CD14-positive monocyte (primary cell): ENCODE measurements around the gene LRRC61. TPM values are rescaled to one million over a fixed set of nuclear protein-coding genes. Genes with fewer than 3 reads are reported as not detected.

Experiments
- DNase-seq, 3 donors: peaks; one replicate each; pipeline ENCODE4 v3.0.0-alpha.2; 2011 to 2022
- H2AFZ ChIP-seq: 2 replicates; pipeline ENCODE4 v1.6.0; 2012; ENCODE audit warnings: mild to moderate bottlenecking, low read depth, low read length, inconsistent platforms; ENCODE audit not compliant: insufficient read depth, poor library complexity, severe bottlenecking
- H3K27ac ChIP-seq, 2 donors: 1 replicate in 1 of 2; 2 replicates in 1 of 2; pipeline ENCODE4 v1.5.1; 2012 to 2013; ENCODE audit warnings: low read length in 2 of 2, control low read depth in 1 of 2, inconsistent platforms in 1 of 2, low read depth in 1 of 2, mild to moderate bottlenecking in 1 of 2
- H3K27me3 ChIP-seq, 2 donors: one replicate each; pipeline versions ENCODE4 v1.6.0 to v1.6.1; 2011 to 2013; ENCODE audit warnings: low read length in 2 of 2; ENCODE audit not compliant: control insufficient read depth in 2 of 2, insufficient read depth in 2 of 2
- H3K36me3 ChIP-seq, 2 donors: replicated peaks in 1 of 2; 1 replicate in 1 of 2; 2 replicates in 1 of 2; pipeline versions ENCODE4 v1.5.1 to v1.6.1; 2012 to 2013; ENCODE audit warnings: low read length in 2 of 2, control low read depth in 1 of 2, inconsistent platforms in 1 of 2, mild to moderate bottlenecking in 1 of 2; ENCODE audit not compliant: insufficient read depth in 2 of 2, control insufficient read depth in 1 of 2
- H3K4me1 ChIP-seq, 2 donors: 1 replicate in 1 of 2; 2 replicates in 1 of 2; pipeline versions ENCODE4 v1.5.1 to v1.6.1; 2012 to 2013; ENCODE audit warnings: low read length in 2 of 2, control low read depth in 1 of 2, inconsistent platforms in 1 of 2, mild to moderate bottlenecking in 1 of 2, moderate library complexity in 1 of 2; ENCODE audit not compliant: insufficient read depth in 2 of 2, control insufficient read depth in 1 of 2
- H3K4me2 ChIP-seq: replicated peaks from 2 replicates; pipeline ENCODE3; 2012; ENCODE audit warnings: low read length, moderate library complexity, mild to moderate bottlenecking; ENCODE audit not compliant: poor library complexity, severe bottlenecking; ENCODE audit errors: extremely low read depth
- H3K4me3 ChIP-seq, 3 experiments: fragments of 200-600 bp in 1 of 3; sonication (generic) in 1 of 3; replicated peaks in 1 of 3; 1 replicate in 2 of 3; 2 replicates in 1 of 3; pipeline ENCODE4 v1.5.1; 2011 to 2013; ENCODE audit warnings: low read length in 3 of 3, mild to moderate bottlenecking in 3 of 3, control low read depth in 2 of 3, low read depth in 2 of 3, inconsistent platforms in 1 of 3, moderate library complexity in 1 of 3
- H3K79me2 ChIP-seq: 2 replicates; pipeline ENCODE4 v1.6.0; 2012; ENCODE audit warnings: mild to moderate bottlenecking, control low read depth, inconsistent platforms, low read length, moderate library complexity; ENCODE audit not compliant: insufficient read depth
- H3K9ac ChIP-seq: 2 replicates; pipeline ENCODE4 v1.6.0; 2017; ENCODE audit warnings: low read length, mild to moderate bottlenecking; ENCODE audit not compliant: insufficient read depth, poor library complexity, severe bottlenecking
- H3K9me3 ChIP-seq, 2 donors: replicated peaks in 1 of 2; 1 replicate in 1 of 2; 2 replicates in 1 of 2; pipeline versions ENCODE4 v1.5.1 to v1.6.1; 2012 to 2013; ENCODE audit warnings: low read length in 2 of 2, control low read depth in 1 of 2; ENCODE audit not compliant: control insufficient read depth in 1 of 2, insufficient read depth in 1 of 2
- H4K20me1 ChIP-seq: 2 replicates; pipeline ENCODE4 v1.6.0; 2012; ENCODE audit warnings: mild to moderate bottlenecking, low read length, control low read depth, moderate library complexity; ENCODE audit not compliant: insufficient read depth
- H3K27ac Mint-ChIP-seq, 7 donors: one replicate each; pipeline ENCODE4 v1.8.0; 2020; ENCODE audit warnings: mild to moderate bottlenecking in 7 of 7, mixed read lengths in 7 of 7, moderate library complexity in 6 of 7, inconsistent platforms in 2 of 7
- H3K27me3 Mint-ChIP-seq, 3 donors: one replicate each; pipeline ENCODE4 v1.8.0; 2021 to 2022; ENCODE audit warnings: low read depth in 3 of 3, mild to moderate bottlenecking in 3 of 3, mixed read lengths in 3 of 3, moderate library complexity in 3 of 3, inconsistent platforms in 1 of 3
- H3K36me3 Mint-ChIP-seq, 2 donors: one replicate each; pipeline ENCODE4 v1.8.0; 2020; ENCODE audit warnings: mixed read lengths in 2 of 2, inconsistent platforms in 1 of 2, mild to moderate bottlenecking in 1 of 2
- H3K4me1 Mint-ChIP-seq: one replicate; pipeline ENCODE4 v1.8.0; 2020; ENCODE audit warnings: mild to moderate bottlenecking, mixed read lengths
- H3K4me3 Mint-ChIP-seq, 2 donors: one replicate each; pipeline ENCODE4 v1.8.0; 2020; ENCODE audit warnings: mild to moderate bottlenecking in 2 of 2, mixed read lengths in 2 of 2, moderate library complexity in 1 of 2
- H3K9me3 Mint-ChIP-seq, 7 donors: one replicate each; pipeline ENCODE4 v1.8.0; 2020 to 2022; ENCODE audit warnings: mixed read lengths in 7 of 7, mild to moderate bottlenecking in 6 of 7, moderate library complexity in 6 of 7, inconsistent platforms in 2 of 7
- WGBS: methylation state at CpG from one replicate; pipeline ENCODE4 v1.1.5; 2013; ENCODE audit warnings: missing lambda C conversion rate; ENCODE audit not compliant: insufficient coverage; 5-methylcytosine and 5-hydroxymethylcytosine counted together
- intact Hi-C, 2 donors: fragments of 100-400 bp; cut with micrococcal nuclease; formaldehyde crosslinking; loops; one replicate each; pipeline versions ENCODE4 v1.15.0 to v1.15.1; 2023
- polyA plus RNA-seq, 3 donors: library from polyadenylated mRNA; depleted of rRNA in 1 of 3; unstranded in 2 of 3; stranded (reverse) in 1 of 3; fragments of 300-500 nt in 2 of 3; fragments of >200 nt in 1 of 3; fragmentation: Illumina TruSeq in 2 of 3; gene quantifications; 1 replicate in 2 of 3; 2 replicates in 1 of 3; pipeline ENCODE4 v1.2.3, GENCODE V29; 2012 to 2021
- TF ChIP-seq, protein P1 (sequence below): fragments of 200-600 bp; IDR thresholded peaks from one replicate; pipeline ENCODE4 v1.8.0; 2022; ENCODE audit warnings: antibody characterized with exemption, mild to moderate bottlenecking

The LRRC61 gene
- polyA plus RNA-seq, 3 donors, result 1.4 to 8.6 (median 5.7) TPM

DNA sequence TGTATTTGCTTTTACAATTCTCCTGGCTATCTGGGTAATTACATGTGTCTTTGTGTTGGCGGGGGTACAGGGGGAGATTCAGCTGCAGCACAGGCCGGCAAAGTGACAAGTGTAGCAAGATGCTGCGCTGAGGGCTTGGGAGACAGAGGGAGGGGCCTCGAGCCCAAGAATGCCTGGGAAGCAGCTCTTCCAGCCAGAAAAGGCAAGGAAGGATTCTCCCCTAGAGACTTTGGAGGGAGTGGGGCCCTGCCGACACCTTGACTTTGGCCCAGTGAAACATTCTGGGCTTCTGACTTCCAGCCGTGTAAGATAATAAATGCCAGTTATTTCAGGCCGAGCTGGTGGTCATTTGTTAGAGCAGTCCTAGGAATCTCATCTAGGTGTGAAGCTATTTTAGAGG is 38.2 kb downstream of the LRRC61 start:
- 94% methylated on average over 7 of the region's 7 CpGs for WGBS

DNA sequence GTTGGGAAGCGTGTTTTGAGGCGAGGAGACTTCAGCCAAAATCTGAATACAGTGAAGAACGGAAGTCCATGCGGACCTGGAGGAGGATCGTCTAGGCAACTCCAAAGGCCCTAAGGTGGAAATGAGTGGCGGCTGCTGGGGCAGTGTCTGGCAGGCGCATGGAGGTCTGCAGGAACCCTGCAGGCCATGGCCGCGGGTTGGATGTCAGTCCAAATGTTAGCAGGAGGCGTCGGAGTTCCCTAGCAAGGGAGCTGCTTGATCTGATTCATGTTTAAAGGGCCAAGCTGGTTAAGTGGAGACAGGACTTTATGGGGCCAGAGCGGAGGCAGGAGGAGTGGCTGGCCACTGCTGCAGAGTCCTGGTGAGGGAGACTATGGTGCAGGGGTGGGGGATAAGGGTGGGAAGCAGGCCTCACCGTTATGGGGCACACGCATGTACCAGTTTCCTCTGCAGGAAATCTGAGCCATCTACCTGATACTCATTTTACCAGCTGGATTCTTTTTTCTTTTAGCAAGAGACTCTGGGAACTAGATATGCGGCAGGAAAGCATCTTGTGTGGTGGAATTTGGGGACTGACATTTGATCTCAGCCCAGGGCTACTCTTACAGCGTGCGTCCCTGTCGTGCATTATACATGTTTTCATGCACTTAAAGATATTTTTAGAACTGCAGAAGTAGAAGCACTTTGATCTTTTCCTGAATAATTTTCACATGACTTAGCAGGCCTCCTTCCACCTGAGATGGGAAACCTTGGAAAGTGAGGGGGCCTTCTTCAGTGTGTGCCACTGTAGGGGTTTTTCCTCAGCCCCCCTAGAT is 38.9 kb downstream of the LRRC61 start:
- no peaks in the 10 kb centered on the region for H3K36me3 Mint-ChIP-seq
- Histone ChIP-seq H3K9ac (no peak overlapping the region), H3K4me2 (no peak overlapping the region), H3K4me3 (no peak overlapping the region), H4K20me1 (no peaks in the 10 kb centered on the region), H3K9me3 (no peaks in the 10 kb centered on the region), H2AFZ (no peak overlapping the region), H3K27me3 (no peaks in the 10 kb centered on the region), H3K27ac (no peak overlapping the region), H3K36me3 (no peaks in the 10 kb centered on the region), H3K4me1 (peaks cover 45 to 48% of the 10 kb centered on the region in 2 donors), H3K79me2 (no peaks in the 10 kb centered on the region)
- peak overlapping the region in 1 of 7 donors; percentile 56 for H3K27ac Mint-ChIP-seq
- TF ChIP-seq, protein P1, sequence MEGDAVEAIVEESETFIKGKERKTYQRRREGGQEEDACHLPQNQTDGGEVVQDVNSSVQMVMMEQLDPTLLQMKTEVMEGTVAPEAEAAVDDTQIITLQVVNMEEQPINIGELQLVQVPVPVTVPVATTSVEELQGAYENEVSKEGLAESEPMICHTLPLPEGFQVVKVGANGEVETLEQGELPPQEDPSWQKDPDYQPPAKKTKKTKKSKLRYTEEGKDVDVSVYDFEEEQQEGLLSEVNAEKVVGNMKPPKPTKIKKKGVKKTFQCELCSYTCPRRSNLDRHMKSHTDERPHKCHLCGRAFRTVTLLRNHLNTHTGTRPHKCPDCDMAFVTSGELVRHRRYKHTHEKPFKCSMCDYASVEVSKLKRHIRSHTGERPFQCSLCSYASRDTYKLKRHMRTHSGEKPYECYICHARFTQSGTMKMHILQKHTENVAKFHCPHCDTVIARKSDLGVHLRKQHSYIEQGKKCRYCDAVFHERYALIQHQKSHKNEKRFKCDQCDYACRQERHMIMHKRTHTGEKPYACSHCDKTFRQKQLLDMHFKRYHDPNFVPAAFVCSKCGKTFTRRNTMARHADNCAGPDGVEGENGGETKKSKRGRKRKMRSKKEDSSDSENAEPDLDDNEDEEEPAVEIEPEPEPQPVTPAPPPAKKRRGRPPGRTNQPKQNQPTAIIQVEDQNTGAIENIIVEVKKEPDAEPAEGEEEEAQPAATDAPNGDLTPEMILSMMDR, result no peak
- peaks cover 1 to 3% (median 3%) of the 10 kb centered on the region in 3 donors for H3K27me3 Mint-ChIP-seq
- DNase-seq, result no peak
- intact Hi-C loops, result loop anchor here in 1 of 2 donors (10.0 kb wide), 1 partner anchor 423 kb away; no protein-coding TSS in a partner anchor
- no peak overlapping the region for H3K4me3 Mint-ChIP-seq
- H3K4me1 Mint-ChIP-seq, result peaks cover 46% of the 10 kb centered on the region
- H3K9me3 Mint-ChIP-seq, result no peaks in the 10 kb centered on the region
- WGBS, result 92% methylated on average over 12 of the region's 18 CpGs

More for the DNA sequence above, 38.2 kb downstream of the LRRC61 start:
- DNase-seq, result no peak
- TF ChIP-seq, protein P1, result no peak
- H3K79me2 ChIP-seq, result no peaks in the 10 kb centered on the region
- H3K27me3 Mint-ChIP-seq, result peaks cover 1 to 3% (median 3%) of the 10 kb centered on the region in 3 donors
- no peak overlapping the region for H3K4me2 ChIP-seq
- H2AFZ ChIP-seq, result no peak overlapping the region
- H3K27ac ChIP-seq, result no peak overlapping the region
- H3K4me1 ChIP-seq, result peaks cover 39 to 42% of the 10 kb centered on the region in 2 donors
- no peak overlapping the region for H3K4me3 Mint-ChIP-seq
- no peaks in the 10 kb centered on the region for H3K36me3 ChIP-seq
- no peak overlapping the region for H3K4me3 ChIP-seq
- H3K9ac ChIP-seq, result no peak overlapping the region
- no peaks in the 10 kb centered on the region for H3K27me3 ChIP-seq
- H3K4me1 Mint-ChIP-seq, result peaks cover 45% of the 10 kb centered on the region
- intact Hi-C loops, result loop anchor here in 1 of 2 donors (10.0 kb wide), 1 partner anchor 423 kb away; no protein-coding TSS in a partner anchor
- H3K36me3 Mint-ChIP-seq, result no peaks in the 10 kb centered on the region
- no peaks in the 10 kb centered on the region for H3K9me3 ChIP-seq
- no peaks in the 10 kb centered on the region for H4K20me1 ChIP-seq
- H3K27ac Mint-ChIP-seq, result no peak overlapping the region
- no peaks in the 10 kb centered on the region for H3K9me3 Mint-ChIP-seq
